IPS-18a (cell line): ENCODE data around the gene COLEC11.
"Not testable (repeated sequence)": the region's sequence is repeated elsewhere in the genome, so short reads cannot be mapped to it uniquely, and the experiment has no call there.

Experiments used
- H3K27ac ChIP-seq: one replicate; pipeline ENCODE4 v1.5.1; 2013; ENCODE audit warnings: low read length
- H3K27me3 ChIP-seq: one replicate; pipeline ENCODE4 v1.6.1; 2013; ENCODE audit warnings: mild to moderate bottlenecking, low read length; ENCODE audit not compliant: control insufficient read depth, insufficient read depth
- H3K36me3 ChIP-seq: one replicate; pipeline ENCODE4 v1.6.1; 2013; ENCODE audit warnings: low read depth, low read length; ENCODE audit not compliant: control insufficient read depth
- H3K4me1 ChIP-seq: one replicate; pipeline ENCODE4 v1.6.1; 2013; ENCODE audit warnings: low read depth, low read length; ENCODE audit not compliant: control insufficient read depth
- H3K4me3 ChIP-seq: one replicate; pipeline ENCODE4 v1.5.1; 2013; ENCODE audit warnings: low read length
- H3K9ac ChIP-seq: one replicate; pipeline ENCODE4 v1.6.1; 2013; ENCODE audit warnings: mild to moderate bottlenecking, low read length, moderate library complexity
- H3K9me3 ChIP-seq: one replicate; pipeline ENCODE4 v1.6.1; 2013; ENCODE audit warnings: low read depth, low read length; ENCODE audit not compliant: control insufficient read depth

COLEC11 gene

DNA sequence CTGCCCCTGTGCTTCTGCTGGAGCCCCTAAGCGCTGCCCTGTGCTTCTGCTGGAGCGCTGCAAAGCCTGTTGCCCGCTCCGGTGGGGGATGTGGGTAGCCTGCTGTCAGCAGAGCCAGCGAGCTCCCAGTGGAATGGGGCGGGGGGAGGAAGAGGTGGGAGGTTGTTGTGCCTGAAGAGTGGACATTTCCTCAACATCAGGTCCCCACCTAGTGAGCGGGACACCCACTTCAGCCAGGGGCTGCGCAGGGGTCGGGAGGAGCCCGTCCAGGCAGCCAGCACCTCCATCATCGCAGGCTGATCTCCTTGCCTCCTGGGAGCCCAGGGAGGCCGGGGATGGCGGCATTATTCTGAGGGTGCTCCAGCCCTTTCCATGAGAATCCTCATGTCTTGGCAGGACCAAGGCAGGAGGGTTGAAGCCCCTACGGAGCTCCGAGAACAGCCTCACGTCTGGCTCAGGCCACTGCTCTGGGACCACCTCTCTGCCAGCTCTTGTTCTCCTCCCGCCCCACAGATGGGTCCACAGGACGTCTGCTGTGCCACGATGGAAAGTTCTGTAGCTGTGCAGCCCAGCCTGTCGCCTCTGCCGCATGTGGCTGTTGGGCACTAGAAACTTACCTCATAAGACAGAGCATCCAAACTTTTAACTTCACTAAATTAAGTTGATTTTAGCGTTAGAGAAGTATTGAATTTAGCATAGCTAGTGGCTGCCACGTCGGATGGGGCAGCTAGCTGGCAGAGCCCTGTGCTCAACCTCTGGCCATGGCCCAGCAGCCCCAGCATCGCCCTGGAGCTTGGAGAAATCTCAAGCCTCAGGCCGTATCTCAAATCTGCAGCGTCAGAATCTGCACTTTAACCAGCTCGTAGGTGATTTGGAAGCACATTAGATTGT is 61.2 kb downstream of the COLEC11 start:
- no peaks in the 10 kb centered on the region for H3K9me3 ChIP-seq
- H3K27me3 ChIP-seq: no peaks in the 10 kb centered on the region
- peaks cover 25% of the 10 kb centered on the region for H3K4me1 ChIP-seq
- no peaks in the 10 kb centered on the region for H3K36me3 ChIP-seq
- H3K27ac ChIP-seq: no peak overlapping the region
- no peak overlapping the region for H3K4me3 ChIP-seq
- H3K9ac ChIP-seq: no peak overlapping the region

DNA sequence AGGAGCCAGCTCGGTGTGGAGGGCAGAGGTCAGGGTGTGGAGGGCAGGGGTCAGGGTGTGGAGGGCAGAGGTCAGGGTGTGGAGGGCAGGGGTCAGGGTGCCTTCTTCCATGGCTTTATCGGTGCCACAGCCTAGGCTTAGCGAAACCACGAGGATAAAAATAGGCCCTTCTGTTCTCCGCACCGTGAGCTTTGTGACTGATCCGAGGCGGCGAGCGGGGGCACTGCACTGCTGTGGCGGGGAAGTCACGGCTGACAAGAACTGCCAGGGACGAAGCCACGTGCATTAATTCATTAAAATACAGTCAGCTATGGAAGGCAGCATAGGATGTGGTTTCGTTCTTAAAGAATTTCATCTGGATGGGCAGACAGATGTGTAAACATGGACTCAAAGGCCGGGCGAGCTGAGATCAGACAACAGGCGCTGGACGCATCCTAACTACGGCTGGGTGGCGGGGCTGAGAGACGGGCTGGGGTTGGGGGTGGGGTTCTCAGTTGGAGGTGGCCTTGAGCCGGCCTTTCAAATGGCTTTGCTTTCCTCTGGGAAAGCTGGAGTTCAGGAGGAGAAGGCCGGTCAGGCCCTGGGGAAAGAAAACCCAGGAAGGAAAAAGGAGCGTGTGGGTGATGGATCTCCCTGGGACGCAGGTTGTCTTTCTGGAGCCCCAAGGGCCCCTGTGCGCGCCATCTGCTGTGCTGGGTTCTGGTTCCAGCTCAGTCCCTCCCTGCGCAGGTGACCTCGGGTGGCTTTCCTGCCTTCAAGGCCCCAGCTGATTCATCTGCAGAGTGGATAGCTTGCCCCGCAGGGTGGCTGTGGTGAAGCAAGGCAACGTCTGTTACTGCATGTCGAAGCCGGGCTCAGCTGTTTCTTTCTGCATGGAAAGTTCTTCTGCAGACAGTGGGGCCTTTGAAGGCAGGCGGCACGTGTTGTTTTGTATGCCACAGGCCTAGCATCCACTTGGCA is 62.1 kb downstream of the COLEC11 start:
- no peaks in the 10 kb centered on the region for H3K9me3 ChIP-seq
- H3K4me1 ChIP-seq: peaks cover 20% of the 10 kb centered on the region
- no peak overlapping the region for H3K27ac ChIP-seq

DNA sequence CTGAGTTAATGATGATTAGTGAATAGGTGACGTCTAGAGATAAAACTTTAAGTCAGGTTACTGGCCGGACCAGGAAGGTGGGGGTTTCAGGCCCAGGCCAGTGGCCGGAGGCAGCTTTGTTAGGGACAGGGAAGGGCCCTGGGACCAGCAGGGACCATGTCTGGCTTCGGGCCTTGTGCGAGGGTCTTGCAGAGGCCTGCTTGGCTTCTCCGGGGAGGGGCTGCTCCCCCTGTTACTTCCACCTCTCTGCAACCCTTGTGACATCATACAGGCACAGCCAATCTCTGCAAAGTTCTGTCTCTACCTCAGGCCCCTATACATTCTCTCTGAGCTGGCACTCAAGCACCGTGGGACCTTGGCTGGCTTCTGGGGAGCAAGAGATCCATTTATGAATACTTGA is 63.0 kb downstream of the COLEC11 start, which contains the start of gene ALLC:
Gene ALLC (plus strand): TSS at position 320 of the 400 bp plus-strand sequence. CDS start 12,958 bp downstream, outside the sequence.
- no peaks in the 10 kb centered on the region for H3K9me3 ChIP-seq
- no peaks in the 10 kb centered on the region for H3K27me3 ChIP-seq
- H3K4me3 ChIP-seq: no peak within 1 kb of the TSS
- H3K27ac ChIP-seq: no peak within 1 kb of the TSS
- no peak within 1 kb of the TSS for H3K9ac ChIP-seq
- H3K36me3 ChIP-seq: no peaks in the 10 kb centered on the region
- peaks cover 17% of the 10 kb centered on the region for H3K4me1 ChIP-seq

More for the DNA sequence above, 62.1 kb downstream of the COLEC11 start:
- H3K27me3 ChIP-seq: no peaks in the 10 kb centered on the region
- no peak overlapping the region for H3K4me3 ChIP-seq
- H3K36me3 ChIP-seq: no peaks in the 10 kb centered on the region
- H3K9ac ChIP-seq: no peak overlapping the region

DNA sequence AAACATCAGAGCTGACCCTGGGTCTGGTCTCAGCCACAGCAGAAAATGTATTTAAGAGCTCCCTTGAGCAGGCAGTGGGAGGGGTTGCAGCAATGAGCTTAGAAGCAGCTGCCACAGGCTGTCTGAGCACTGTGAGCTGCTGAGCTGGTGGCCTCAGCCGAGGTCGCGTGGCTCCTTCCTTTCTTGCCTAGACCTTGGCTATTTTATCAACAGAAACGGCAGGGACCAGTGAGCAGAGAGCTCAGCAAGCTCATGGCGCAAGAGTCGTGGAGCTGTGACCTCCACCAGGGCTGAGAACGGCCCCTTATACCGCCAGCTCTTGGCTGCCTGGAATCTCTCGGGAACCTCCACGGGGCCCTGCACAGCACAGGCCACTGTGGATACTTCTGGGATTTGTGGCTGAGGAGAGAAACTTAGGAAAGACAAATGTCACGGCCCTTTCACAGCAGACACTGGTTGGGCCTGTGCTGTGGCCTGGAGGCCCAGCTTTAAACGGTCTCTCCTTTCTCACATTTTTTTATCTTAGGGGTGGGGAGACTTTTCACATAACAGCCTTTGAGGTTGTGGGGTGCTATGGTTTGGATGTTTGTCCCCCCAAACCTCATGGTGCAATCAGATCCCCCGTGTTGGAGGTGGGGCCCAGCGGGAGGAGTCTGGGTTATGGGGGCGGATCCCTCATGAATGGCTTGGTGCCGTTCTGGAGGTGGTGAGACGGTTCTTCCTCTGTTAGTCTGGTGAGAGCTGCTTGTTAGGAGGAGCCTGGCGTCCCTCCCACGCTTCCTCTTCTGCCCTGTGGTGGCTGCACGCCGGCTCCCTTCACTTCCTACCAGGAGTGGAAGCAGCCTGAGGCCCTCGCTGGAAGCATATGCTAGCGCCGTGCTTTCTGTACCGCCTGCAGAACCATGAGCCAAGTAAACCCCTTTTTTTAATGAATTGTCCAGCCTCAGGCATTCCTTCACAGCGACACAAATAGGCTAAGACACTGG is 64.8 kb downstream of the COLEC11 start:
- Histone ChIP-seq H3K9me3 (no peaks in the 10 kb centered on the region), H3K27me3 (no peaks in the 10 kb centered on the region), H3K36me3 (no peaks in the 10 kb centered on the region), H3K27ac (no peak overlapping the region), H3K4me1 (peaks cover 17% of the 10 kb centered on the region), H3K9ac (no peak overlapping the region), H3K4me3 (no peak overlapping the region)

DNA sequence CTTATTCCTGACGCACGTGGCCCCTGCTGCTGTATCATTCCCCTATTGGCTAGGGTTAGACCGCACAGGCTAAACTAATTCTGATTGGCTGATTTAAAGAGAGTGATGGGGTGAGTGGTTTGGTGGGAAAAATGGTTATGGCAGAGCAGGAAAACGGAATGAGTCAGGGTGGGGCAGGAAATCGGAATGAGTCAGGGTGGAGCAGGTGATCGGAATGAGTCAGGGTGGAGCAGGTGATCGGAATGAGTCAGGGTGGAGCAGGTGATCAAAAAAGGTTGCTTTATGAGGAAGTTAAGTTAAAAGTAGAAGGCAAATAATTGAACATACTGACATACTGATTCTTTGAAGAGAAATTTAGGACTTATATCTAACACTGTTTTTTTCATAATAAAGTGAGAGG is 65.7 kb downstream of the COLEC11 start:
- not testable (repeated sequence) for H3K36me3 ChIP-seq, H3K4me3 ChIP-seq, H3K9me3 ChIP-seq, H3K9ac ChIP-seq, H3K27me3 ChIP-seq, H3K27ac ChIP-seq
- peaks cover 17% of the 10 kb centered on the region for H3K4me1 ChIP-seq

DNA sequence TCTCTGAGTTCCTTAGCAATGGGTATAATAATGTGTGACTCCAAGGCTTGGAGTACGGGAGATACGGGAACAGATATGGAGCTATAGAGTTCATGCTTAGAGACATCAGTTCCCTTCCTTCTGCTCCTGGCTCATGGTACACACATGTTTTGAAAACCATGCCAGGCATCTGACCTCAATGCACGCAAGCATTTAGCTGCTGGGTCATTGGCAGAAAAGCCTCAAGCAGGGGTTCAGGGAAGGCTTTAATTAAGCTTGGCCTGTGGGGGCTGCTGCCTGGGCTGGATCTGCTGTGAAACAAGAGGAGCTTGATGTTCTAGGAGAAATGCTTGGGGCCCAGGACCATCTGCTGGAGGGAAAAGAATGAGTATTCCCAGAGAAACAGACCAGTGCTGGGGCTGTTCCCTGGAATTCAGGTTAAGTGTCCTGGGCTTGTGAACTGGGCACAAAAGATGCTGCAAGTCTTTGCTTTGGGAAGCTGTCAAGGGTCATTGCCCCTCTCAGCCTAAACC is 66.3 kb downstream of the COLEC11 start:
- H3K36me3 ChIP-seq: no peaks in the 10 kb centered on the region
- H3K27me3 ChIP-seq: no peaks in the 10 kb centered on the region
- H3K9me3 ChIP-seq: no peaks in the 10 kb centered on the region
- peaks cover 17% of the 10 kb centered on the region for H3K4me1 ChIP-seq
- no peak overlapping the region for H3K4me3 ChIP-seq
- H3K9ac ChIP-seq: no peak overlapping the region
- H3K27ac ChIP-seq: no peak overlapping the region

DNA sequence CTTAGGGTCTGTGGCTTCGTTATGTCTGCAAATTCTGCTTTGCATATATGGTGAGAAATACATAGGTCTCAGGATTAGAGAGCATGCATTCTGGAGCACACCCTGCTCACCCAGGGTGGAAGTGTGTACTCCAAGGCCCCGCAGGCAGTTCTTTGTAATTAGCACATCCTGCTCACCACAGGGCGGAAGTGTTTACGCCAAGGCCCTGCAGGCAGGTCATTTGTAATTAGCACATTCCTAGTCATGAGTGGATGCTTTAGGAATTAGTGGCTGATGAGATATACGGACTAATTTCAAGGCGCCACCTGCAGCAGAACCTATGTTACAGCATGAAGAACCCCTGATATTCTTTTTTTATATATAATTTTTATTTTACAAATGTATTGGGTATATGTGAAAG is 67.3 kb downstream of the COLEC11 start:
- H3K36me3 ChIP-seq: no peaks in the 10 kb centered on the region
- no peak overlapping the region for H3K27ac ChIP-seq
- H3K27me3 ChIP-seq: no peaks in the 10 kb centered on the region
- no peak overlapping the region for H3K9ac ChIP-seq
- H3K4me1 ChIP-seq: peaks cover 10% of the 10 kb centered on the region
- H3K9me3 ChIP-seq: no peaks in the 10 kb centered on the region
- no peak overlapping the region for H3K4me3 ChIP-seq

DNA sequence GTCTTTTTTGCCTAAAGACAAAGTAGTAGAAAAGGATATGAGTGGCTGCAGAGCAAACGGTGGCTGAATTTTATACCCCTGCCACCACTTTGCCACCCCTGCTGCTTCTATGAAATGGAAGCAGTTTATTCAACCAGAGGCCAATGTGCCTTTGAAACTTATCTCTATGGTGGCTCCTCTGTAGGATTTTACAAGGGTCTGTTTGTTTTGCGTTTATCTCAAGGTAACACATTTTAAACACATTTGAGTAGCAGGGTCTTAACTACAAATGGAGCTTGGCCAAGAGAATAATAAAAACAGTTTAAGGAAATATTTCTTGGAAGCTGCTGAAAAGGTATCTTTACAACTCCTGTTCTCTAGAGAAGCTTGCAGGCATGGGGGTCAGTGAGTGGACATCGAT is 69.2 kb downstream of the COLEC11 start:
- no peak overlapping the region for H3K27ac ChIP-seq
- H3K4me3 ChIP-seq: no peak overlapping the region
- no peaks in the 10 kb centered on the region for H3K36me3 ChIP-seq
- peaks cover 4% of the 10 kb centered on the region for H3K4me1 ChIP-seq
- no peaks in the 10 kb centered on the region for H3K27me3 ChIP-seq
- H3K9ac ChIP-seq: no peak overlapping the region
- no peaks in the 10 kb centered on the region for H3K9me3 ChIP-seq

DNA sequence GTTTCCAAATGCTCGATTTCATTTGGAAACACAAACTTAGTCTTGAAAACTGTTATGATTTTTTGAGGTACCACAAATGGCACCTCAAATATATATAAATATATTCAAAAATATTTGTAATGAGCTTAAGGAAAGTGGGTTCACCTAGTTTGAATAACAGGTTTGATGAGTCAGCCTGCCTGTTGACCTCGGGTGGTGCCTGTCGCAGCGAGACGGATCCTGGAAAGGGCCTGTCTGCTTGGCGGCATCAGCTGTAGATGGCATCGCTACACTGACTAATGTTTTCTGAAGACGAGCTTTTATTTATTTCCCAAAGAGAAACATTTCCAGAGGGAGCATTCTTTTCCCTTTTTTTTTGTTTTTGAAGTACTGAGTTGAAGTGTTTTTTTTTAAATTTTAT is 70.0 kb downstream of the COLEC11 start:
- Histone ChIP-seq H3K27me3 (no peaks in the 10 kb centered on the region), H3K4me3 (no peak overlapping the region), H3K27ac (no peak overlapping the region), H3K9ac (no peak overlapping the region), H3K36me3 (no peaks in the 10 kb centered on the region), H3K9me3 (no peaks in the 10 kb centered on the region), H3K4me1 (no peaks in the 10 kb centered on the region)

DNA sequence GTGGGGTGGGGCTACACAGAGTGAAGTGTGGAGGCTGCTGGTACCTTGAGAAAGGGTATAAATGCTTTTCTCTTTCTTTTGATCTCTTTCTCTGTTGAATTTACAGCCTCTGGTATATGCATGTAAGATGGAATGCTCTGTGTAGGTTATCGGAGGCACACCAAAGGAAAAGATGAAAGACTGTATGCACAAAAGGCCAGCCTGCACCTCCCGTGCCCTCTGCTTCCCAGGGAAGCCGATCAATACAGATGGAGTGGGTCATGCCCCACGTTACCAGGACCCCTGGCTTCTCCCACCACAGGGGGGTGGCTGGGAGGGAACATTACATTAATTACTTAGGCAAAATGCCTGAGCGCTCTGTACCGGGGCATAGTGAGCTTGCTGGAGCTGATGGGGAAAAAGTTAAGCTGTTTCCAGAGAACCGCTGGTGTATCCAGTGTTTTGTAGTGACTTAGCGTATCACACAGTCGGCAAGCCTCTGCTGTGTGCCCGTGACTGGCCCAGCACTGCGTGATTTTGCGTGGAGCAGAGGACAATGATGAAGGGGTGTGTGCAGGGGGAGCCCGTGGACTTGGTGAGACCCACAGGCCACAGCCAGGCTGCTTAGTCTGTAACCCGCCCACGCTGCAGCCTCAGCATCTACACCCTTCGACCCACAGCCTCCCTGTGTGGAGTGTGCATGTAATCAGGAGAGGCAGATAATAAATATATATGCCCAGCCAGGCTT is 71.1 kb downstream of the COLEC11 start:
- H3K4me1 ChIP-seq: no peaks in the 10 kb centered on the region
- H3K4me3 ChIP-seq: no peak overlapping the region
- no peaks in the 10 kb centered on the region for H3K36me3 ChIP-seq
- no peaks in the 10 kb centered on the region for H3K9me3 ChIP-seq
- H3K27ac ChIP-seq: no peak overlapping the region
- no peak overlapping the region for H3K9ac ChIP-seq
- H3K27me3 ChIP-seq: no peaks in the 10 kb centered on the region
